ENCODE results near the gene TM4SF1. TPM values are rescaled to one million over a fixed set of nuclear protein-coding genes. Genes with fewer than 3 reads are reported as not detected.

The TM4SF1 gene
- polyA plus RNA-seq, 1 donor (not counting 4 experiments of a cell fraction or from before 2014, with no cell fraction given) = 375 TPM

GRCh38 chr3:149366031-149366430 is 11.4 kb downstream of the TM4SF1 start:
- peak overlapping the region; percentile 90 for H3K27ac ChIP-seq (ENCODE audit: control insufficient read depth, insufficient read depth, low read length)
- no peak overlapping the region for H3K4me2 ChIP-seq (ENCODE audit: control insufficient read depth, extremely low read depth, insufficient read depth, low read depth, low read length)
- TF ChIP-seq EZH2 (IDR thresholded peaks at IDR 0.05; ENCODE audit: low read length) (no peak), CTCF (optimal IDR thresholded peaks at IDR 0.05 in 1 of 3, IDR thresholded peaks at IDR 0.05 in 1 of 3, conservative IDR thresholded peaks at IDR 0.05 in 1 of 3; ENCODE audit: extremely low read depth in 1 of 3, insufficient read depth in 2 of 3, low read length in 3 of 3) (no peak)
- H3K9me1 ChIP-seq (ENCODE audit: control insufficient read depth, extremely low read depth, insufficient read depth, low read length) = no peaks in the 10 kb centered on the region
- no peaks in the 10 kb centered on the region for H4K20me1 ChIP-seq (ENCODE audit: control insufficient read depth, extremely low read depth, insufficient read depth, low read length)
- H3K9ac ChIP-seq (ENCODE audit: control insufficient read depth, extremely low read depth, insufficient read depth, low read length) = peak overlapping the region; percentile 57
- DNase-seq (ENCODE audit: low read depth, low spot score) = no peak
- no peaks in the 10 kb centered on the region for H3K27me3 ChIP-seq (ENCODE audit: control insufficient read depth, extremely low read depth, insufficient read depth, low read length)
- no peak overlapping the region for H2AFZ ChIP-seq (ENCODE audit: control insufficient read depth, low read length)
- peaks cover 39% of the 10 kb centered on the region for H3K4me1 ChIP-seq (ENCODE audit: control insufficient read depth, extremely low read depth, insufficient read depth, low read length)
- FAIRE-seq = no peak
- peaks cover 2% of the 10 kb centered on the region for H3K79me2 ChIP-seq (ENCODE audit: control insufficient read depth, insufficient read depth, low read length)
- H3K9me3 ChIP-seq (ENCODE audit: control insufficient read depth, low read depth, low read length) = no peaks in the 10 kb centered on the region
- peaks cover 1 to 11% of the 10 kb centered on the region in 2 experiments for H3K36me3 ChIP-seq (ENCODE audit: control insufficient read depth in 2 of 2, extremely low read depth in 1 of 2, insufficient read depth in 2 of 2, low read length in 2 of 2)
- dilution Hi-C loops (cut with MboI; ENCODE audit: extremely low pct_ligation_motif_present, low sequenced_read_pairs) = no loop called here
- no peak overlapping the region for H3K4me3 ChIP-seq (ENCODE audit: control insufficient read depth in 2 of 3, extremely low read depth in 1 of 3, insufficient read depth in 2 of 3, low read depth in 1 of 3, low read length in 3 of 3)

DNA sequence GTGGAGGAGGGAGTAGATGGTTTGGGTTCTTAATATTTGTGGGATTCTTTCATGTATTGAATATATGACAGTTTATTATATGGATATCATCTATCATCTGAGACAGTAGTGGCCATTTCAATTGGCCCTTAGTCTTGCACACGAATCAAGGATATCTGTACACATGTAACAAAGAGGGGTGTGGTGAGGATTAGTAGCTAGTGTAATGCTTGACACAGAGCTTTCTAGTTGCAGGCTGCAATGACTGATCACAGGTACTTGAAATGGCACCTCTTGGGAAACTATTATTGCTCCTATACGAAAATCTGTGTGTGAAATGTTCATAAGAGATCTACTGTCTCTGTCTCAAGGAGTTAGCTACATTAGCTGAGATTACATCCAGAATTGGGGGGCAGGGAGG is 12.8 kb downstream of the TM4SF1 start:
- Histone ChIP-seq H3K4me2 (ENCODE audit: control insufficient read depth, extremely low read depth, insufficient read depth, low read depth, low read length) (no peak overlapping the region), H3K9ac (ENCODE audit: control insufficient read depth, extremely low read depth, insufficient read depth, low read length) (no peak overlapping the region), H3K27ac (ENCODE audit: control insufficient read depth, insufficient read depth, low read length) (no peak overlapping the region), H3K4me1 (ENCODE audit: control insufficient read depth, extremely low read depth, insufficient read depth, low read length) (peaks cover 26% of the 10 kb centered on the region), H3K79me2 (ENCODE audit: control insufficient read depth, insufficient read depth, low read length) (no peaks in the 10 kb centered on the region), H3K36me3 (ENCODE audit: control insufficient read depth in 2 of 2, extremely low read depth in 1 of 2, insufficient read depth in 2 of 2, low read length in 2 of 2) (peaks cover 0 to 8% of the 10 kb centered on the region in 2 experiments), H4K20me1 (ENCODE audit: control insufficient read depth, extremely low read depth, insufficient read depth, low read length) (no peaks in the 10 kb centered on the region), H3K9me3 (ENCODE audit: control insufficient read depth, low read depth, low read length) (no peaks in the 10 kb centered on the region), H3K4me3 (ENCODE audit: control insufficient read depth in 2 of 3, extremely low read depth in 1 of 3, insufficient read depth in 2 of 3, low read depth in 1 of 3, low read length in 3 of 3) (no peak overlapping the region), H3K9me1 (ENCODE audit: control insufficient read depth, extremely low read depth, insufficient read depth, low read length) (no peaks in the 10 kb centered on the region), H2AFZ (ENCODE audit: control insufficient read depth, low read length) (no peak overlapping the region), H3K27me3 (ENCODE audit: control insufficient read depth, extremely low read depth, insufficient read depth, low read length) (no peaks in the 10 kb centered on the region)
- DNase-seq (ENCODE audit: low read depth, low spot score) = no peak
- dilution Hi-C loops (cut with MboI; ENCODE audit: extremely low pct_ligation_motif_present, low sequenced_read_pairs) = no loop called here
- TF ChIP-seq CTCF (optimal IDR thresholded peaks at IDR 0.05 in 1 of 3, IDR thresholded peaks at IDR 0.05 in 1 of 3, conservative IDR thresholded peaks at IDR 0.05 in 1 of 3; ENCODE audit: extremely low read depth in 1 of 3, insufficient read depth in 2 of 3, low read length in 3 of 3) (no peak), EZH2 (IDR thresholded peaks at IDR 0.05; ENCODE audit: low read length) (no peak)
- FAIRE-seq = no peak

All from keratinocyte (primary cell).